Common myeloid progenitor, CD34-positive (primary cell): ENCODE data around the gene OGFOD3. TPM values are rescaled to one million over a fixed set of nuclear protein-coding genes. Genes with fewer than 3 reads are reported as not detected.

Experiments used
- CTCF ChIA-PET: fragments of 350-600 bp; sonication (Branson Sonifier 250); formaldehyde crosslinking; loops from one replicate; lab custom pipeline; 2021; ENCODE audit warnings: antibody characterized with exemption; lab: Charles Lee
- POLR2A ChIA-PET: fragments of 350-600 bp; sonication (Branson Sonifier 250); formaldehyde crosslinking; loops from one replicate; lab custom pipeline; 2021; ENCODE audit warnings: antibody characterized with exemption; lab: Charles Lee
- DNase-seq, 3 donors: peaks; one replicate each; pipeline versions ENCODE4 v3.0.0 to v3.0.0-alpha.2; 2013
- H3K27ac ChIP-seq, 2 experiments: 1 replicate in 1 of 2; 2 replicates in 1 of 2; pipeline ENCODE4 v1.7.0; 2013; ENCODE audit warnings: inconsistent platforms in 2 of 2, low read length in 2 of 2, mild to moderate bottlenecking in 2 of 2, low read depth in 1 of 2, moderate library complexity in 1 of 2; ENCODE audit not compliant: severe bottlenecking in 2 of 2, insufficient read depth in 1 of 2, poor library complexity in 1 of 2
- H3K27me3 ChIP-seq, 5 experiments: replicated peaks in 2 of 5; 1 replicate in 3 of 5; 2 replicates in 2 of 5; pipeline versions ENCODE4 v1.6.1 to v1.7.0; 2013; ENCODE audit warnings: low read length in 4 of 5, mild to moderate bottlenecking in 2 of 5, moderate library complexity in 2 of 5, inconsistent platforms in 1 of 5; ENCODE audit not compliant: insufficient read depth in 5 of 5, control insufficient read depth in 4 of 5
- H3K36me3 ChIP-seq, 4 experiments: 1 replicate in 2 of 4; 2 replicates in 2 of 4; pipeline versions ENCODE4 v1.6.1 to v1.7.0; 2013; ENCODE audit warnings: low read length in 3 of 4, control low read depth in 1 of 4, mild to moderate bottlenecking in 1 of 4; ENCODE audit not compliant: control insufficient read depth in 4 of 4, insufficient read depth in 4 of 4
- H3K4me1 ChIP-seq, 4 experiments: 1 replicate in 3 of 4; 2 replicates in 1 of 4; pipeline versions ENCODE4 v1.6.1 to v1.7.1; 2013; ENCODE audit warnings: low read length in 3 of 4, mild to moderate bottlenecking in 3 of 4, control low read depth in 1 of 4, inconsistent platforms in 1 of 4, moderate library complexity in 1 of 4; ENCODE audit not compliant: control insufficient read depth in 4 of 4, insufficient read depth in 4 of 4; ENCODE audit errors: control extremely low read depth in 1 of 4
- H3K4me3 ChIP-seq, 7 experiments: 1 replicate in 4 of 7; 2 replicates in 3 of 7; pipeline versions ENCODE4 v1.5.1 to v1.7.0; 2013; ENCODE audit warnings: mild to moderate bottlenecking in 7 of 7, low read length in 6 of 7, moderate library complexity in 6 of 7, inconsistent platforms in 2 of 7, low read depth in 2 of 7, control low read depth in 1 of 7; ENCODE audit not compliant: insufficient read depth in 4 of 7, control insufficient read depth in 1 of 7; ENCODE audit errors: extremely low read depth in 1 of 7
- H3K9me3 ChIP-seq, 5 experiments: 1 replicate in 4 of 5; 2 replicates in 1 of 5; pipeline versions ENCODE4 v1.6.1 to v1.7.1; 2013; ENCODE audit warnings: low read length in 4 of 5, mild to moderate bottlenecking in 2 of 5, inconsistent platforms in 1 of 5, low read depth in 1 of 5, moderate library complexity in 1 of 5; ENCODE audit not compliant: control insufficient read depth in 4 of 5, insufficient read depth in 2 of 5; ENCODE audit errors: control extremely low read depth in 1 of 5
- WGBS: methylation state at CpG from one replicate; pipeline ENCODE4 v1.1.5; 2013; ENCODE audit not compliant: insufficient coverage; 5-methylcytosine and 5-hydroxymethylcytosine counted together
- polyA plus RNA-seq: library from polyadenylated mRNA; unstranded; fragments of 120-200 nt; gene quantifications from one replicate; pipeline ENCODE4 v1.2.1, GENCODE V29; 2013

OGFOD3 gene, protein sequence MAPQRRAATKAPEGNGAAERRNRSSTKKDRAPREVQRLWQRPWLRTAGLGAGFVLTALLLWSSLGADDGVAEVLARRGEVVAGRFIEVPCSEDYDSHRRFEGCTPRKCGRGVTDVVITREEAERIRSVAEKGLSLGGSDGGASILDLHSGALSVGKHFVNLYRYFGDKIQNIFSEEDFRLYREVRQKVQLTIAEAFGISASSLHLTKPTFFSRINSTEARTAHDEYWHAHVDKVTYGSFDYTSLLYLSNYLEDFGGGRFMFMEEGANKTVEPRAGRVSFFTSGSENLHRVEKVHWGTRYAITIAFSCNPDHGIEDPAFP
- 16.1 TPM for polyA plus RNA-seq

DNA sequence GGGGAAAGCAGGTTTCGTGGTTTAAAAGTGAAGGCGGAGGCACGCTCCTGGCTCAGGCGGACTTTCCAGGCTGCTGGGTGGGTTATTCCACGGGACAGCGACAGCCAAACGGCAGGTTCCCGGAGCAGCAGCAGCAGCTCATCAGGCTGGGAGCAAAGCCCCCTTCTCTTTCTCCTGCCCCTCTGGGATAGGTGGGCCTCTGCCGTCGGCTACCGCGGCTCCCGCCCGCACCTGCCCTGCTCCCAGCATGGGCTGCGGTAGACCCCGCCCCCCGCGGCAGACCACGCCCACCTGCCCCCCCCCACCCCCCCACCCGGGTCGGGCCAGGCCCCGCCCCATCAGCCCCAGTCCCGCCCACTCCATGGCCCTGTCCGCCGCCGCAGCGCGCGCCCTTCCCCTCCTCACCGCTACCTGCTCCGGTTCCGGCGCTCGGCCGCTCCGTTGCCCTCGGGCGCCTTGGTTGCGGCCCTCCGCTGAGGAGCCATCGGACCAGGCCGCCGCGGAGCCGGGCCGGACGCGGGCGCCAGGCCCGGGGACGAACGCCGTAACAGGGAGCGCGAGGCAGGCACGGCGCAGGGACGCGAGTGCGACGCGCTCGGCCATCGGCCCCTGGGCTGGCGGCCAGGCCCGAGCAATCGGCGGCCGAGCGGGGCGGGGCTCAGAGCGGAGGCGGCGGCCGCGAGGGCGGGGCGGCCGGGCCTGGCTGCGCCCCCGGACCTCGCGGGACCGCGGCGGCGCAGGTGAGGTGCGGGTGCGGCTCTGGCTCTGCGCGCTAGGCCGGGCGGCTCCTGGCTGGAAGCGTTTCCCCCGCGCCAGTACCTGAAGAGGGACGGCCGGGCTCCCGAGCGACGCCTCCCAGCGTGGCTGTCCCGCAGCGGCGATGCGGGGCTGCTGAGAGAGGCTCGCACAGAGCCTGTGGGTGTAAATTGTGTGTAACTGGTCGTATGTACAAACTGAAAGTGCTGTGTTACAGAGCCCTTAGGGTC lies at the start of gene OGFOD3, which contains the start of gene HEXD:
OGFOD3 (minus strand) TSS at position 586 of the 986 bp plus-strand sequence; CDS start at position 485, 101 bp downstream.
HEXD (plus strand) TSS at position 347 of the 986 bp plus-strand sequence. CDS start 1,453 bp downstream, outside the sequence.
- CTCF ChIA-PET: interaction anchor here (0.6 to 2.8 kb wide), 12 partner anchors 16 to 183 kb away, joined by 3 to 22 read pairs (median 3); no protein-coding TSS in a partner anchor
- H3K27ac ChIP-seq: peak within 1 kb of the TSS; percentile 33 to 82
- peaks cover 13 to 29% (median 18%) of the 10 kb centered on the region in 4 experiments for H3K4me1 ChIP-seq
- WGBS: 2% methylated on average over 78 of the region's 108 CpGs
- POLR2A ChIA-PET: interaction anchor here (0.6 to 0.8 kb wide), 2 partner anchors 55 to 101 kb away, joined by 3 to 5 read pairs; partner anchors contain the start of gene FOXK2
- H3K27me3 ChIP-seq: no peaks in the 10 kb centered on the region
- peaks cover 3 to 24% (median 10%) of the 10 kb centered on the region in 4 experiments for H3K36me3 ChIP-seq
- peak; percentile 80 to 91 (median 89) for DNase-seq
- H3K4me3 ChIP-seq: peak within 1 kb of the TSS; percentile 82 to 96 (median 94)
- H3K9me3 ChIP-seq: peaks cover 0 to 4% (median 0%) of the 10 kb centered on the region in 5 experiments

DNA sequence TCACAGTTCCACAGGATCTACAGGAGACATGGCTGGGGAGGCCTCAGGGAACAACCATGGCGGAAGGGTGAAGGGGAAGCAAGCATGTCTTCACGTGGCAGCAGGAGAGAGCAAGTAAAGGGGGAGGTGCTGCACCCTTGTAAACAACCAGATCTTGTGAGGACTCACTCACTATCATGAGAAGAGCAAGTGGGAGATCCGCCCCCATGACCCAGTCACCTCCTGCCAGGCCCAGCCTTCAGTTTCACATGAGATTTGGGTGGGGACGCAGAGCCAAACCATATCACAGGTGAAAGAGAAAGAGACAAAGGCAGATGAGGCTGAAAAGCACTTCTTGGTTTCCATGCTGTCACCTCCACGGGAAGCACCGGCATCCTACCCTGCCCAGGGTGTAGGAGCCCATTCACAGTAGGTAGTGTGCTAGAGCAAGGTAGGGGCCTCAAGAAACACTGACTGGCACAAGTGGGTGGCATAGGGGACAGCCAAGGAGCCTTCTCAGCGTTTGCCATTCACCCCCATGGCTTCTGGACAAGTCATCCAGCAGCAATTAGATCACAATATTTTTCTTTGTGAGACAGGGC lies 46.7 kb upstream of the OGFOD3 start:
- POLR2A ChIA-PET: no interaction called here
- CTCF ChIA-PET: interaction anchor here (1.4 kb wide), 1 partner anchor 8 kb away, joined by 3 read pairs; no protein-coding TSS in a partner anchor
- Histone ChIP-seq H3K27ac (no peak overlapping the region), H3K36me3 (peaks cover 24 to 94% (median 66%) of the 10 kb centered on the region in 4 experiments), H3K9me3 (no peaks in the 10 kb centered on the region), H3K4me1 (no peaks in the 10 kb centered on the region), H3K4me3 (no peak overlapping the region), H3K27me3 (no peaks in the 10 kb centered on the region)
- 96% methylated on average over 7 of the region's 7 CpGs for WGBS
- no peak for DNase-seq

DNA sequence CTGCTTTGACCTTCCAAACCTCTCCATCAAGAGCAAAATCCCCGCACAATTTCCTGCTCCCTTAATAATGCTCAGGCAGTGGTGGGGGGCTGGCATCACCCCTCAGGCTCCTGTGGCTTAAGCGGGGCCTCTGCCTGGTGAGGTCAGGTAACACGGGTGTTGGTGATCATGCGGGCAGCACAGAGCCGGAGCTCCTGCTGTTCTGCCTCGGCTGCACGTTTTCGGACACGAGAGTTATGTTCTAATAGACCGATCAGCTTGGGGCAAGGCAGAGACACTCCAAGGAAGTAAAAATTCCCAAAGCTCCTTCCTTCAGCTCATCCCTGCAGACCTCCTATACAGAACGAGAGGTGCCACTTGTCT lies 46.2 kb upstream of the OGFOD3 start:
- H3K27me3 ChIP-seq: no peaks in the 10 kb centered on the region
- CTCF ChIA-PET: no interaction called here
- no peak overlapping the region for H3K27ac ChIP-seq
- DNase-seq: no peak
- over 99% methylated on average over 10 of the region's 11 CpGs for WGBS
- H3K4me3 ChIP-seq: no peak overlapping the region
- peaks cover 0 to 5% (median 3%) of the 10 kb centered on the region in 4 experiments for H3K4me1 ChIP-seq
- no peaks in the 10 kb centered on the region for H3K9me3 ChIP-seq
- POLR2A ChIA-PET: no interaction called here
- peaks cover 22 to 90% (median 62%) of the 10 kb centered on the region in 4 experiments for H3K36me3 ChIP-seq

DNA sequence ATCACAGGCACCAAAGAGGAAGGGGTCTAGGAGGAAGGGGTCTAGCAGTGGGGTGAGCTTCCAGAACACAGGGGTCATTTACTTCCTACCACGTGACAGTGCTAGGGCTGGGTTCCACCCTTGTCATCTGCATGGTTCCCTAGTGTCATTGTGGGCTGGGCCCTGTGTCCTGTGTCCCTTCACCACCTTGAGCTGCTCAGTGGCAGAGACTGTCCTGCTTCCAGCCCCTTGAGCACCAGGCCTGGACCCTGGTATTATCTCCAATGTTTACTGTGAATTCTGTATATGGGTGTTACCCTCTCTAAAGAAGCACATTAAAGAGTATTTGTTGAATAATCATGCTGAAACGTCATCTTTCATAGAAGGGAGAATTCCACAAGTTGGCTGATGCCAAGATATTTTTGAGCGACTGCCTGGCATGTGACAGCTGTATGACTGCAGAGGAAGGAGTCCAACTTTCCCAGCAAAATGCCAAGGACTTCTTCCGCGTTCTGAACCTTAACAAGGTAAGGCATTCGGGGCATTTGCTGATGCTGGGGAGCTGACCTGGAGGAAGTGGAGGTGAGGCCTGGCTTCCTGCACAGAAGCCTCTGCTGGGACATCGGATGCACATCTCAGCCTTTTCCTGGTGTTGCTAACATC lies 45.7 kb upstream of the OGFOD3 start:
- H3K9me3 ChIP-seq: no peaks in the 10 kb centered on the region
- peaks cover 22 to 85% (median 58%) of the 10 kb centered on the region in 4 experiments for H3K36me3 ChIP-seq
- H3K4me3 ChIP-seq: no peak overlapping the region
- ChIA-PET POLR2A (no interaction called here), CTCF (interaction anchor here (1.3 kb wide), 1 partner anchor 9 kb away, joined by 3 read pairs; no protein-coding TSS in a partner anchor)
- 95% methylated on average over 7 of the region's 7 CpGs for WGBS
- no peak for DNase-seq
- peaks cover 0 to 10% (median 7%) of the 10 kb centered on the region in 4 experiments for H3K4me1 ChIP-seq
- H3K27me3 ChIP-seq: no peaks in the 10 kb centered on the region
- no peak overlapping the region for H3K27ac ChIP-seq

DNA sequence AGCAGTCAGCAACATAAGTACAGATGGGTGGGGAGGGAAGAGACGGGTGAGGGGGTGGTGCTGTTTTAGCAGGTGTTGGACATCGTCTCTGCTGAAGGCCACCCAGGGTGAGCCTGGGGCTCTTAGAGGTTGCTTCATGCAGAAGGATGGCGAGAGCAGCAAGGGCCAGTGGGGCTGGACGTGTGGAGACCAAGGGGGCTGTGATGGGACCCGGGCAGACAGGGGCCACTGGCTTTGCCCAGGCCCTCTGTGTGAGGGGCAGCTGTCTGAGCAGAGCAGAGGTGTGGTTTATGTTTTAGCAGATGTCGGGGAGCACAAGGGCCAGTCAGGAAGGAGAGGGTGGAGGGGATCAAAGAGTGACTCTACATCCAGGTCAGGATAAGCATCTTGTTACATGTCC lies 45.0 kb upstream of the OGFOD3 start:
- H3K27ac ChIP-seq: no peak overlapping the region
- H3K4me3 ChIP-seq: no peak overlapping the region
- H3K36me3 ChIP-seq: peaks cover 18 to 79% (median 55%) of the 10 kb centered on the region in 4 experiments
- POLR2A ChIA-PET: interaction anchor here (0.7 kb wide), 1 partner anchor 17 kb away, joined by 3 read pairs; no protein-coding TSS in a partner anchor
- CTCF ChIA-PET: interaction anchor here (1.3 kb wide), 1 partner anchor 8 kb away, joined by 3 read pairs; no protein-coding TSS in a partner anchor
- H3K9me3 ChIP-seq: no peaks in the 10 kb centered on the region
- no peak for DNase-seq
- peaks cover 0 to 13% (median 8%) of the 10 kb centered on the region in 4 experiments for H3K4me1 ChIP-seq
- WGBS: 98% methylated on average over 5 of the region's 6 CpGs
- H3K27me3 ChIP-seq: no peaks in the 10 kb centered on the region
